AG04450 (cell line): ENCODE results near the gene TRIM5. TPM values are rescaled to one million over a fixed set of nuclear protein-coding genes. Genes with fewer than 3 reads are reported as not detected.

Source experiments
- CTCF ChIA-PET: fragments of 300-600, 350-600 bp; formaldehyde crosslinking; extraction: SDS; loops from one replicate; lab custom pipeline; 2022; ENCODE audit warnings: antibody characterized with exemption, inconsistent platforms; lab: Charles Lee
- POLR2A ChIA-PET: fragments of 350-600 bp; formaldehyde crosslinking; extraction: SDS; loops from one replicate; lab custom pipeline; 2021; ENCODE audit warnings: antibody characterized with exemption, inconsistent platforms; lab: Yijun Ruan, JAX
- DNase-seq: peaks from one replicate; pipeline ENCODE4 v3.0.0-alpha.2; 2011; ENCODE audit warnings: low read depth, low spot score
- H3K27ac ChIP-seq: one replicate; pipeline ENCODE4 v1.5.1; 2012; ENCODE audit warnings: low read depth, low read length, control low read depth
- H3K27me3 ChIP-seq: one replicate; pipeline ENCODE4 v1.6.0; 2012; ENCODE audit warnings: low read length; ENCODE audit not compliant: control insufficient read depth, insufficient read depth
- H3K4me3 ChIP-seq: 2 replicates; pipeline ENCODE4 v1.5.1; 2011; ENCODE audit warnings: mild to moderate bottlenecking, low read depth, low read length, control low read depth
- H3K9me3 ChIP-seq: 2 replicates; pipeline ENCODE4 v1.5.1; 2012; ENCODE audit warnings: low read length; ENCODE audit not compliant: control insufficient read depth, insufficient read depth
- CTCF ChIP-seq: IDR thresholded peaks from 2 replicates; pipeline ENCODE4 v1.5.1; 2011; ENCODE audit warnings: low read depth, low read length, control low read depth, inconsistent platforms
- polyA minus RNA-seq: library from RNA; depleted of rRNA, polyadenylated mRNA; stranded (reverse); fragments of >200 nt; gene quantifications from 2 replicates; pipeline ENCODE4 v1.2.3, GENCODE V29; 2011; rRNA and poly(A)+ RNA removed
- polyA plus RNA-seq: library from polyadenylated mRNA; depleted of rRNA; stranded (reverse); fragments of >200 nt; gene quantifications from 2 replicates; pipeline ENCODE4 v1.2.3, GENCODE V29; 2011; rRNA removed

The TRIM5 gene
- 46.3 and 53.3 TPM in 2 replicates for polyA plus RNA-seq
- polyA minus RNA-seq = 51.7 and 55.1 TPM in 2 replicates

GRCh38 chr11:5684646-5685362 is at the start of gene TRIM5:
Gene TRIM5 (minus strand): TSS chr11:5685074. CDS start chr11:5680177, 4,897 bp downstream.
- peak; percentile 95 for DNase-seq
- ChIA-PET CTCF (interaction anchor here (0.9 to 2.9 kb wide), 18 partner anchors 9 to 678 kb away, joined by 3 to 14 read pairs (median 4); partner anchors contain the start of gene TRIM34), POLR2A (interaction anchor here (1.0 to 1.5 kb wide), 3 partner anchors 23 to 64 kb away, joined by 4 to 5 read pairs (median 4); no protein-coding TSS in a partner anchor)
- peak; percentile 72 for TF ChIP-seq CTCF
- peak within 1 kb of the TSS; percentile 100 for H3K27ac ChIP-seq
- peak within 1 kb of the TSS; percentile 62 for H3K4me3 ChIP-seq
- H3K9me3 ChIP-seq = peaks cover 3% of the 10 kb centered on the region; the same call in 1 of the 2 replicates
- no peaks in the 10 kb centered on the region for H3K27me3 ChIP-seq

- TF ChIP-seq CTCF = no peak
- no peak for DNase-seq
- H3K9me3 ChIP-seq = no peaks in the 10 kb centered on the region
- no peak overlapping the region for H3K27ac ChIP-seq
- no peak overlapping the region for H3K4me3 ChIP-seq
- ChIA-PET CTCF (interaction anchor here (1.4 kb wide), 1 partner anchor 22 kb away, joined by 4 read pairs; no protein-coding TSS in a partner anchor), POLR2A (no interaction called here)
- peaks cover 3% of the 10 kb centered on the region for H3K27me3 ChIP-seq
Observed at GRCh38 chr11:5727691-5728090, 42.8 kb upstream of the TRIM5 start.

- no peaks in the 10 kb centered on the region for H3K9me3 ChIP-seq
- no peak overlapping the region for H3K27ac ChIP-seq
- DNase-seq = no peak
- ChIA-PET POLR2A (no interaction called here), CTCF (no interaction called here)
- H3K27me3 ChIP-seq = peaks cover 3% of the 10 kb centered on the region
- H3K4me3 ChIP-seq = no peak overlapping the region
- no peak for TF ChIP-seq CTCF
Observed at GRCh38 chr11:5726351-5726750, 41.5 kb upstream of the TRIM5 start.

- Histone ChIP-seq H3K9me3 (no peaks in the 10 kb centered on the region), H3K27ac (no peak overlapping the region), H3K4me3 (no peak overlapping the region), H3K27me3 (peaks cover 3% of the 10 kb centered on the region)
- CTCF ChIA-PET = no interaction called here
- DNase-seq = no peak
- TF ChIP-seq CTCF = no peak
- POLR2A ChIA-PET = no interaction called here
Observed at GRCh38 chr11:5722622-5723021, 37.7 kb upstream of the TRIM5 start.
